ENCODE data around the gene CFAP77.
"Not testable (repeated sequence)": the region's sequence is repeated elsewhere in the genome, so short reads cannot be mapped to it uniquely, and the experiment has no call there.

Gene CFAP77

DNA sequence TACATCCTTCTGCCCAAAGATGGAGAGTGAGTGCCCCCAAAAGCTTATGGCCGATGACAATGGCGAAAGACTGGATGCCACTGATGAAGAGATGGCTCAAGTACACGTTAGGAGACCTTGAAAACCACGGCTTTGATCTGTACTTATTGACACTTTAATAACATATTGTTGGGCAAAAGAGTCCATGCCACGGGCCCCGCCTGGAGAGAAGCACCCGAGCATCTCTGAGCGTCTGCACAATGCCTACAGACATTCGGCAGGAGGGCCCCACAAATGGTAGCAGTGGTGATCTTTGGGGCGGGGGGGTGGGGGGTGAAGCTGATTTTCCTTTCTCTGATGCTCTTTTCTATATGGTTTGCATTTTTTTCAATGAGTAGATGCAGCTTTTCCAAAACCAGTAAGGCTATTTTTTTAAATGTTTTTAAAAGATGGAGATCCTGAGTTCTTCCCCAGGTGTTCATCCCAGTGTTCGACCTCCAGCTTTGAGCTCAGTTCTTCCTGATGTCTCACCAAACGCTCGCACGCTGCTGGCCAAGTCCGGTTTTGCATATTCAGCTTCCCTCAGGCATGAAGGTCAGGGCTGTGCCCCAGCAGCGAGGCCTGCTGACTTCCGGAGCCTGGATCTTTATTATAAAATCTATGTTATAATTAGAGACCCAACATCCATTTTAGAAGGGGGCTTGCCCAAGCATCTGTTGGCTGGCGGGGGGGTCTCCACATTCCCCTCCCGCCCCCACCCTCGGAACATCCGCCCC lies 138.1 kb downstream of the CFAP77 start:
- DNase-seq (ENCODE audit: low spot score): no peak

DNA sequence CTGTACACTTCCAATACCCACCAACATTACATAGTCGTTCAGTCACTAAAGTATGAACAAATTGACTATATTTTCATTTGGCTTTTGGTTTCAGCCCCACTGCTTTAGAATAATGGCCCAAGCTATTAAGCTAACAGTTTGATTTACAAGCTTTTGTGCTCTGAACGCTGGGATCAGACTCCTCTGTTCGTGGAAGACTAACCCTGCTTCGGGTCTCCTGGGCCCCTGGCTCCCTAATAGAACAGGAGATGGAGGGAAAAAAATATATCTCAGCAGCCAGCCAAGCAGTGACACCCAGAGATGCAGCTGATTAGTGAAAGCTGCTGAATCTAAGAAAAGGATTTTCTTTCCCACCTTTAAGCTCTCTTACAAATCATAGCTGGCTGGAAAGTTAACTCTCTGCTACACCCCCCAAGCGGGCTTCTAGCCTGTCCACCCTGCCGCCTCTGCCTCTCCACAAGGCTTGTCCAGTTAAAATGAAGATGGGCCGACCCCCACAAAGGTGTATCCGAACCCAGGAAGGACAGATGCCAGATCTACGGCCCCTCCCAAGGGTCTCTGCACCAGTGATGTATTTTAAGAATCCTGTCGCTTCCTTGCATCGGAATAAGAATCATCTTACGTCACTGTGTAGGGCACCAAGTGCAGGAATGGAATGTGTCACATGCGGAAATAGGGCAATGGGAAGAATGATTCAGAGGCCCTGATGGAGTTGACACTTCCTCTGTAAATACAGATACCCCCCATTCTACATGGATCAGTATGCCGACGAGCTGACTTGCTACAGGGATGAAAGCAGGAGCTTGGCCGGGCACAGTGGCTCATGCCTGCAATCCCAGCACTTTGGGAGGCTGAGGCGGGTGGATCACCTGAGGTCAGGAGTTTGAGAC lies 139.0 kb downstream of the CFAP77 start:
- no peak for DNase-seq (ENCODE audit: low spot score)

- no peak for DNase-seq (ENCODE audit: low spot score)
Observed at GRCh38 chr9:132551556-132551955, 141.5 kb downstream of the CFAP77 start.

DNA sequence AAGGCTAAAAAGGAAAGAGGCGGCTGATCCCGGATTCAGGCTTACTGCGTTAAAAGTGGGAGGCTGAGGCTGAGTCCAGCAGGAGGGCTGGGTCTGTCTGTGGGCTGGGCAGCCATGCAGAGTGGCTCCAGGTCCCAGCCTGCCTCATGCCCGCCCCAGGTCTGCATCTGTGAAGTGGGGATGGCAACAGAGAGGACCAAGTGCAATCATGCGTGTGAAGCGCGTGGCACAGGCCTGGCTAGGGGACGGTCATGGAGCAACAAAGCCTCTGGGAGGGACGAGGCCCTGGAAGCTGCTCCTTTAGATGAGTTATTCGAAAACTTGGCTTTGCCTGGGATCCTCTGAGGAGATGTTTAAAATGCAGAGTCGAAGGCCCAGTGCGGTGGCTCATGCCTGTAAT lies 142.0 kb downstream of the CFAP77 start:
- DNase-seq (ENCODE audit: low spot score): no peak

DNA sequence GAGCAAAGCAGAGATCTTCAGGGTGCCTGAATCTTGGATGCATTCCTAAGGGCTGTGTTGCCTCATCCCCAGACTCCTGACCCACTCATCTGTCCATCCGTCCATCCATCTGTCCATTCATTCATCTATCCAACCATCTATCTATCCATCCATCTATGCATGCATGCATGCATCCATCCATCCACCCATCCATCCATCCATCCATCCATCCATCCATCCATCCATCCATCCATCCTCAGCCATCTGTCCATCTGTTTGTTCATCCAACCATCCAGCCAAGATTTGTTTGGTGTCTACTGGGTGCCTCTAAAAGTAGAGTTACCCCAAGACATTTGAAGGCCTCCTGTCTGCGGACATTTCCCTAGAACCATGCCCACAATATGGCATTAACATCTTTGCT lies 144.7 kb downstream of the CFAP77 start:
- DNase-seq (ENCODE audit: low spot score): no peak

GRCh38 chr9:132555528-132555927 lies 145.5 kb downstream of the CFAP77 start:
- no peak for DNase-seq (ENCODE audit: low spot score)

GRCh38 chr9:132556235-132556634 lies 146.2 kb downstream of the CFAP77 start:
- DNase-seq (ENCODE audit: low spot score): no peak

DNA sequence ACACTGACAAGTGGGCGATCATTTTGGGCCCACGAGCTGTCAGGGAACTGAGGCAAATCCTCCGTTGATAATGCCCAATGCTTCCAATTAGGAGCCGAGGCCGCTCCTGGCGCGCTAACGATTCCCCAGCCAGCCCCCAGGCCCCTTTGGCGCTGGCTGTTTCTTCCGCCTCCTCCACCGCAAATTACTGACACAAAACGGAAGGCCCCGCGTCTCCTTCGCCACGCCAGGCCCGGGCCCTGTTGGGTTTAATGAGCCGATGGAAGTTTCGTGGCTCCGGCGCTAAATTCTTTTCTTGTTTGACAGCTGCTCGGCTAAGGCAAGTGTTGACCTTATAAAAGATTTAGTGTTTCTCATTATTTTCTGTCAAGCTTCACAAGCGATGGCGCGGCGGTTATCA lies 146.7 kb downstream of the CFAP77 start:
- DNase-seq (ENCODE audit: low spot score): no peak

DNA sequence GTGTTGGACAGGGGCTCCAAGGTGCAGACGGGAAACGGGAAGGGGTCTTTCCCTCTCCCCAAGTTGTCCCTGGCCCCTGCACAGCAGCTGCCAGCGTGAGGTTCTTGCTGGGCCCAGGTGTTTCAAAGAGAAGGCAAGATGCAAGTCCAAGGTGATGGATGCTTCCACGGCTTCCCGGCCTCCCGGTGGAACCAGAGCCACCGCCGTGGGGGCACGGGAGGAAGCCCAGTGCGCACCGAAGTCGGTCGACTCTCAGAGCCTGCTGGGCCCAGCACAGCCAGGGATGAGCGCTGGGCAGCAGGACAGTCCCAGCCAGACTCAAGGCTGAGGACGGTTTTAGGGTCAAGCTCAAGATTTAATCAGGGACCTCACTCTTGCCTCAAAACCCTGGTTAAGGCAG lies 147.1 kb downstream of the CFAP77 start:
- no peak for DNase-seq (ENCODE audit: low spot score)

DNA sequence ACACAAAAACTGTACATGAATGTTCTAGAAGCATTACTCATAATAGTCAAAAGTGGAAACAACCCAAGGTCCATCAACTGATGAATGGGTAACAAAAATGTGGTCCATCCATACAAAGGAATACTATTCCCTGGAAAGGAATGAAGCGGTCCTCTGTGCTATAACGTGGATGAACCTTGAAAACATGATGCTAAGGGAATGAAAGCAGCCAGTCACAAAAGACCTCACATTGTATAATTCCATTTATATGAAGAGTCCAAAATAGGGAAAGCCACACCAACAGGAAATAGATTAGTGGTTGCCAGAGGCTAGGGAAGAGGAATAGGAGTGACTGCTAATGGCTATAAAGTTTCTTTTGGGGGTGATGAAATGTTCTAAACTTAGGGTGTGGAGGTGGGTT lies 149.7 kb downstream of the CFAP77 start:
- DNase-seq (ENCODE audit: low spot score): no peak

DNA sequence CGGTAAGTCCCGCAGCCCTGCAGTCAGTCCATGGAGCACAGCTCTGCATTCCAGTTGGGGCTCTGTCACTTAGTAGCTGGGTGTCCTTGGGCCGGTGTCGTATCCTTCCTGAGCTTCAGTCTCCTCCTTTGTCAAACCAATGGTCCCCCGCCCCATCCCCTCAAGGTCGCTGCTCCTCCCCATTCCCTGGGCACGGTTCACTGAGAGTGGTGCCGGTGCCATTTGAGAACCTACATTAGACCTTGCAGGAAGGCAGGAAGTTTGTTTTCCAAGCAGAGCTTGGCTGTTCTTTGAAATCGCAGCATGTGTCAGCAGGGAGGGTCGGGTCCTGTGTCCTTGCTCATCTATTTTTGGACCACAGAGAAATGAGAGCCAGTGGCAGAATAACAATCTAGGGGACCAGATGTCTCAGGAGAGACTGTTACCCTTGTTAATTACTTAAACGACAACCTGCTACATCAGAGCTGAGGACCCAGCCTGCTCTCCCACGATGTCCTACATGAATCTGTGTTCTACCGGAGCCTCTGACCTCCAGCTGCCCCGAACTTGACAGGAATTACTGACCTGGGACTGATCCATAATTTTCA lies 150.7 kb downstream of the CFAP77 start:
- no peak for DNase-seq (ENCODE audit: low spot score)

DNA sequence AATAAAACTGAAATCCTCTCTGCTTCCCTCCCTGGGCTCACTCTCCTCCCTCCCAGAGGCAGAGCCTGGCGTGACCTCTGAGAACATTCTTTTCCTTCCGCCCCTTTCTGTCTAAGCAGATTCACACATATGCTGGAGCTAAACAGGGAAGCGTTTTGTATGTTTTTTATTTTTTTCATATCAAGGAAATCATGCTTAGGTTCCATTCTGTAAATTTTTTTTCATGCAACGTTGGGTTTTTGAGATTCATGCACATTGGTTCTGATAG lies 152.2 kb downstream of the CFAP77 start:
- DNase-seq (ENCODE audit: low spot score): no peak

DNA sequence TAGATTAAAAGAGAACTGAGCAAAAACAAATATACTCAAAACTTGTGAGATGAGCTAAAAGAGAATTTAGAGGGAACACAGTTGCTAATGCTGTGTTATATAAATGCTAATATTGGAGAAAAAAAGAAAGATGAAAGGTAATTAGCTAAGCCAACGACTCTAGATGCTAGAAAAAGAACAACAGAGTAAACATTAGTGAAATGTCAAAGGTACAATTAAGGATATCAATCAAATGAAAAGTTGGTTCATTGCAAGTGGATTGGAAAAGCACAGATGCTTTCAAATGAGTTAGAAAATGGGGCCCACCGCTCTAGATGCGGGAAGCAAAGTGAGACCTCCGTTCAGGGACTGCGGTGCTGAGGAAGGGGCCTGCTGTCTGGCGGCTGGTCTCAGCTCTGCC lies 154.5 kb downstream of the CFAP77 start:
- DNase-seq (ENCODE audit: low spot score): no peak

- not testable (repeated sequence) for DNase-seq (ENCODE audit: low spot score)
Observed at GRCh38 chr9:132568787-132569186, 158.8 kb downstream of the CFAP77 start.

GRCh38 chr9:132571806-132572600 lies 162.0 kb downstream of the CFAP77 start:
- DNase-seq (ENCODE audit: low spot score): no peak

DNA sequence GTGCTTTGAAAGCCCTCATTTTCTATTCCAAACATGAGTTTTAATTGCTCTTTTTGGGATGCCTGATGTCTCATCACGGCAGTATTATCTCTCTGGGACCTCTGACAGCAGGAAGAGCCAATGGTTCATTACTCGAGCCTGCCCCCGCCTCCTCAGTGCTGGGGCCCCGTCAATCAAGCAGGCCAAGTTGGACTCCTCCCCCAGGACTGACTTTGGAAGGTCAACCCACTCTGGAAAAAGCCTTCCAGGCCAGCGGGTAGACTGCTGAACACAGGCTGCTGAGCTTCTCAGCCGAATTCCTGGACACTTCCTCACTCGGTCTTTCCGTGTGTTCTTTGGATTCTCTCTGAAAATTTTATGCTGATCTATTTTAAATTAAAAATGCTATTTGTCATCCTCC lies 162.9 kb downstream of the CFAP77 start:
- DNase-seq (ENCODE audit: low spot score): peak; percentile 58

DNA sequence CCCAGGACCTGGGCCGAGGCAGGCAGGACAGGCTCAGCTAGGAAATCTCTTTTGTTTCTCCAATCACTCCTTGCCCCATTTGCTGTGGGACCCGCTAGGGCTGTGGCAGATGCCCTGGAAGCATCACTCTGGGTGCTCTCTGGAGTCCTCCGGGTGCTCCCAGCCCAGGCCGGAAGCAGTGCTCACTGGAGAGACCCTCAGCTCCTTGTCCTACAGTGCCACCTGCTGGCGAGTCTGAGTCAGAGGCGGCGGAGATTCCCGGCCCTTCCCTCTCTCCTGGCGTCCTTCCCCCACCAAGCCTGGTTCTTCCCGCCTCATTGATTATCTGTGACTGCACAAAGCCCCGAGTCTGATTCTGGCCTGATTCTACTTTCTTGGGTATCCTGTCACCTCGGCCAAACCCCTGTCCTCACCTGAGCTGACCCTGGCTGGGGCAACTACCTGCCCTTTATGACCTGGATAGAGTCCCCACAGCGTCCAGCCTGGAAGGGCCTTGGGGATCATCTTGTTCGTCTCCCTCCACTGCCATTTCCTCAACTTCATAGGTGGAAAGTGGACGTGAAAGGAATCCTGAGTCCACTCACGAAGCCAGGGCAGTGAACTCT lies 165.1 kb downstream of the CFAP77 start:
- peak; percentile 93 for DNase-seq (ENCODE audit: low spot score)

DNA sequence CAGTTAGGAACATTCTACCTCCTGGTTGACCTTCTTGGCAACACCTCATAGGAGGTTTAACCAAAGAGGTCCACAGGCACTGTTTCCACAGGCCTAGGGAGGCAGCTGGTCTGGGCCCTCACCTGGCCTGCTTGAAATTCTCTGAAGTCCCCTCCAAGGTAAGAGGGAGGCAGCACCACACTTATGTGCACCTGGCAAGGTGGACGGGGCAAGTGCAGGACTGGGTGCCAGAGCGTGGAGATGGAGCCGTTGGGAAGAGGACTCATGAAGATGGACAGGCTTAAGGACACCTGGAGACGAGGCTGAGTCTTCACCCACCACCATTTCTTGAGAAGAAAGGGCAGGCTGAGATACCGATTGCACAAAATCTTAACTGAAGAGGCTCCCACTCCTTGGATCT lies 165.8 kb downstream of the CFAP77 start:
- DNase-seq (ENCODE audit: low spot score): no peak

DNA sequence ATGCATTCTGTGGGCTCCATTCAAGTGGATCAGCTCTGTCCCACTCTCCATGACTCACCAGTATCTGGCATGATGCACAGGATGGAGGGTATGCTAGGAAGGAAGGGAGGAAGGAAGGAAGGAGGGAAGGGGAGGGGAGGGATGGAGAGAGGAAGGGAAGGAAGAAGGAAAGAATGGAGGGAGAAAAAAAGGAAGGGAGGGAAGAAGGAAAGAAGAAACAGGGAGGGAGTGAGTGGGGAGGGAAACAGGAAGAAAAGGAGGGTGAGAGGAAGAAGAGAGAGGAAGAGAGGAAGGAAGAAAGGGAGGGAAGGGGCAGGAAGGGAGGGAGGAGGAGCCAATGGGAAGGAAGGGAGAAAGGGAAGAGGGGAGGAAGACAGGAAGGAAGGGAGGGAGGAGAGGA lies 167.1 kb downstream of the CFAP77 start:
- no peak for DNase-seq (ENCODE audit: low spot score)

DNA sequence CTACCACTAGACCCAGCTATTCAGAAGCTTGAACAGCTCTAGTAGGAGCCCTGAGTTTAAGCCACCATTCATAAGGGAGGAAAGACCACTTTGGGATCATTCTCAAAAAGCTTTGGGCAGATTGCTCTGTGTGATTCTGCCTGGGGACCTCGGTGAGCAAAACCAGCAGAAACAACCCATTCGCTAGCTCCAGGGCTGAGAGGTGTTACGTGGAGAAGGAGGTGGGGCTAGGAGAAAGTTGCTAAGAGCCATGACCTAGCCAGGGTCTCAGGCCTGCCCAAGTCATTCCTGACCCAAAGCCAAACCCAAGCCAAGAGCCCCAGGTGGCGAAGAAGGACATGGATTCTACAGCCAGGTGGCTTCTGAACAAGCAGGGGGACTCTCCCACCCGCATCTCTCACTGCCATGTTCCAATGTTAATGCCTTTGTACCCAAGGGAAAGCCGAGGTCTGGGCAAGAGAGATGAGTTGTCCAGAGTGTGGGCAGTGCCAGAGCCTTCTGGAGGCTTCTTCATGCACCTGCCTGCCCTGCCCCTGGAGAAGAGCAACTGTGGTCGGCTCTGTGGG lies 168.4 kb downstream of the CFAP77 start:
- no peak for DNase-seq (ENCODE audit: low spot score)

DNA sequence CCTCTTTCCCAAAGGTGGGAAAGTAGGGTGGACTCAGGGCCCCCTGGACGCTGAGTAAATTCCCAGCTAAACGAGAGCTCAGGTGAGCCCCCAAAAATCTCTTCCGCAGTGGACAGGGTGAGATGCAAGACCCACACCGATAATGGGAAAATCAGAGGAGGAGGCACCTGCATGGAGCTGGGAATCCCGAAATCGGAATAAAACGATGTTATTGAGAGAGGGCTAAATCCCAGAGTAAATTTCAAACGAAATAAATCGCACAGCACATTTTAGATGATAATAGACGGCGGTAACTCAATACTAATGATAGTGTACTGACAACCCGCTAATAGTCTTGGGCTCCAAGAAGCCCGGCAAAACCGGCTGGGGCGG lies 169.4 kb downstream of the CFAP77 start:
- DNase-seq (ENCODE audit: low spot score): no peak

DNA sequence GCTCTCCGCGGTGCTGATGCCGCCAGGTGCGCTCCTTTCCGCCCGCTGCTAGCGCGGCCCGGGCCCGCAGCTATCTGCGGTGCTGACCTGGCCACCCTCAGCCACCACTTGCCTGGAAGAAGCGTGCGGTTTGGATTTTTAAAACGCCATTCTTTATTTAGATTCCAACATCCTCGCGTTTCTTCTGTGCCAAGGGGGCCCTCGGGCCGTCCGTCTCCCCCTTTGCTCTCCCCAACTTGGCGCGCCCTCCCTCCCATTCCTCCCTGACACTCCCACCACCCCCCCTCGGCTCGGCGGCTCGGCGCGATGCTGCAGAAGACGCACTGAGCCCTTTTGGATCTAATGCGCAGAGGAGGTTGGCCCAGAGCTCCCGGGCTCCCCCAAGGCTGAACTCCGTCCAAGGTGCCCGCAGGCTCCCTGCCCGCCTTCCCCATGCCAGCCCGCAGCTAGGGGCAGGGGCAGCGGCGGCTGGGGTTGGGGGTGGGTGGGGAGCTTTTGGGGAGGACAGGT lies 172.3 kb downstream of the CFAP77 start, which contains the start of gene BARHL1:
TSS of gene BARHL1 (plus strand) at position 331 of the 510 bp plus-strand sequence. CDS start 192 bp downstream, outside the sequence.
- no peak for DNase-seq (ENCODE audit: low spot score)

Data from GM03348 (cell line).